GM19455 (cell line): ENCODE measurements around the gene HARBI1.
"Not testable (repeated sequence)": the region's sequence is repeated elsewhere in the genome, so short reads cannot be mapped to it uniquely, and the experiment has no call there.

ENCODE experiments used
- ATAC-seq: cut with Tn5 transposase; IDR thresholded peaks from one replicate; pipeline ENCODE4 v1.9.1; 2021; ENCODE audit not compliant: unreplicated experiment

Gene HARBI1

GRCh38 chr11:46599340-46600193 is 17.5 kb downstream of the HARBI1 start:
- ATAC-seq, result no peak

GRCh38 chr11:46597609-46598219 is 19.3 kb downstream of the HARBI1 start:
- ATAC-seq, result no peak

- ATAC-seq, result no peak
Observed at GRCh38 chr11:46597155-46597554, 19.9 kb downstream of the HARBI1 start.

- ATAC-seq, result no peak
Observed at GRCh38 chr11:46594785-46595184, 22.2 kb downstream of the HARBI1 start.

GRCh38 chr11:46594374-46594700 is 22.7 kb downstream of the HARBI1 start:
- ATAC-seq, result no peak

- peak; percentile 81 for ATAC-seq
Observed at GRCh38 chr11:46593550-46594373, 23.3 kb downstream of the HARBI1 start, which contains the start of gene AMBRA1. AMBRA1 (minus strand) TSS chr11:46594023; CDS start chr11:46548380, 45,643 bp downstream.

- no peak for ATAC-seq
Observed at GRCh38 chr11:46590740-46591605, 26.1 kb downstream of the HARBI1 start.

GRCh38 chr11:46588915-46589314 is 28.1 kb downstream of the HARBI1 start:
- ATAC-seq, result no peak

GRCh38 chr11:46588131-46588530 is 28.9 kb downstream of the HARBI1 start:
- no peak for ATAC-seq

GRCh38 chr11:46583513-46583912 is 33.5 kb downstream of the HARBI1 start:
- ATAC-seq, result not testable (repeated sequence)

GRCh38 chr11:46582588-46582987 is 34.4 kb downstream of the HARBI1 start:
- ATAC-seq, result no peak

- no peak for ATAC-seq
Observed at GRCh38 chr11:46577058-46577457, 40.0 kb downstream of the HARBI1 start.

GRCh38 chr11:46574656-46575055 is 42.4 kb downstream of the HARBI1 start:
- no peak for ATAC-seq

- no peak for ATAC-seq
Observed at GRCh38 chr11:46570790-46571398, 46.1 kb downstream of the HARBI1 start.

- no peak for ATAC-seq
Observed at GRCh38 chr11:46565232-46565840, 51.7 kb downstream of the HARBI1 start.

- no peak for ATAC-seq
Observed at GRCh38 chr11:46564459-46564858, 52.6 kb downstream of the HARBI1 start.

- no peak for ATAC-seq
Observed at GRCh38 chr11:46562527-46562926, 54.5 kb downstream of the HARBI1 start.

- peak; percentile 55 for ATAC-seq
Observed at GRCh38 chr11:46560300-46560991, 56.6 kb downstream of the HARBI1 start.

- no peak for ATAC-seq
Observed at GRCh38 chr11:46559815-46560214, 57.2 kb downstream of the HARBI1 start.
